NT2/D1 (cell line): ENCODE results near the gene PRG3.

ENCODE experiments used
- SUZ12 ChIP-seq: IDR thresholded peaks from 2 replicates; pipeline ENCODE4 v1.6.1; 2011; ENCODE audit not compliant: insufficient read length, insufficient read depth; ENCODE audit errors: extremely low read depth
- YY1 ChIP-seq: IDR thresholded peaks from 2 replicates; pipeline ENCODE4 v1.6.1; 2011; ENCODE audit not compliant: insufficient read length, insufficient read depth
- ZNF274 ChIP-seq: IDR thresholded peaks from 2 replicates; pipeline ENCODE4 v1.6.1; 2011; ENCODE audit warnings: mild to moderate bottlenecking, low read depth, low read length

- TF ChIP-seq SUZ12 (no peak), YY1 (no peak), ZNF274 (no peak)
Observed at GRCh38 chr11:57417056-57417455, 36.1 kb upstream of the PRG3 start.
